Measurements from ENCODE around the gene S100A2. TPM values are rescaled to one million over a fixed set of nuclear protein-coding genes. Genes with fewer than 3 reads are reported as not detected.
A peak's percentile ranks its signal among the peaks of the same experiment; 100 is the strongest.

The S100A2 gene
- polyA plus RNA-seq, 2 of the 4 experiments (the other 2 are of a cell fraction) = 5.1 to 15.9 TPM

DNA sequence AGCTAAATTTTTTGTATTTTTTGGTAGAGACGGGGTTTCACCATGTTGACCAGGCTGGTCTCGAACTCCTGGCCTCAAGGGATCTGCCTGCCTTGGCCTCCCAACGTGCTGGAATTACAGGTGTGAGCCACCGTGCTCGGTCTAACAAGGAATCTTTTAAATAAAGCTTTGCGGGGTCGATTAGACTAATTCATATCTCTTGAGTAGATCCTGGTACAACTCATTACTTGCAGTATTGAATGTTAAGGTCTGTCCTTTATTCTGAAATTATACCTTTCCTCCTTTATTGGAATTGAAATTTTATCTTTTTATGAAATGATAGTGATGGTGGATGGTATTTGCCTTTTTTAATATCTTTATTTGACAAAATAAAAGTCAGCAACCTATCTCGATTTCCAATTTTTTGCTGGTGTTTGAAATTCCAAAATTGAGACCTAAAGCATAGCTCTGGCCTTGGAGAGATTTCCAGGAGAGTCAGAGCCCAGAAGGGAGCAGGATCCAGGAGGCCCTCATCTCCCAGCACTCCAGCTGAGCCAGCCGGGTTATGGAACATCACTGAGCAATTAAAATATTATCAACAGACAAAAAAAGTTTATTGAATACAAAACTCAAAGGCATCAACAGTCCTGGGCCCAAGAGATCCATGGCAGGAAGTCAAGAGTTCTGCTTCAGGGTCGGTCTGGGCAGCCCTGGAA, 4.7 kb downstream of the S100A2 start:
- ChIA-PET POLR2A (interaction anchor here (1.3 to 1.6 kb wide), 2 partner anchors 15 to 25 kb away, joined by 5 to 6 read pairs; partner anchors contain the start of genes S100A4 and S100A6), CTCF (interaction anchor here (0.9 to 8.3 kb wide), 7 partner anchors 11 to 209 kb away, joined by 3 to 141 read pairs (median 13); partner anchors contain the start of genes S100A13, S100A3, S100A4 and S100A5)
- H3K4me3 ChIP-seq = no peak overlapping the region
- WGBS (ENCODE audit: missing lambda C conversion rate) = 77% methylated on average over 10 of the region's 10 CpGs
- H3K9me3 ChIP-seq = 0 out of 3 replicates have a peak, but pooled peaks cover 4% of the 10 kb centered on the region
- H3K4me1 ChIP-seq = peaks cover 32% of the 10 kb centered on the region
- DNase-seq (ENCODE audit: low read depth in 1 of 2, low spot score in 1 of 2) (no peak), FAIRE-seq (no peak), ATAC-seq (no peak)
- no peak overlapping the region for H3K4me2 ChIP-seq
- TF ChIP-seq, protein P1, sequence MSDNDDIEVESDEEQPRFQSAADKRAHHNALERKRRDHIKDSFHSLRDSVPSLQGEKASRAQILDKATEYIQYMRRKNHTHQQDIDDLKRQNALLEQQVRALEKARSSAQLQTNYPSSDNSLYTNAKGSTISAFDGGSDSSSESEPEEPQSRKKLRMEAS (IDR thresholded peaks at IDR 0.05) = no peak
- TF ChIP-seq RNF2 (IDR thresholded peaks at IDR 0.05; ENCODE audit: borderline replicate concordance, low read depth) (no peak), SREBF2 (IDR thresholded peaks at IDR 0.05) (no peak), ZFP36 (IDR thresholded peaks at IDR 0.05; ENCODE audit: borderline replicate concordance, partially characterized antibody) (no peak), HDAC2 (IDR thresholded peaks at IDR 0.05) (no peak), TFCP2L1 (CRISPR knock-in tag; IDR thresholded peaks at IDR 0.05) (no peak), NFE2L2 (conservative IDR thresholded peaks at IDR 0.05; ENCODE audit: low read length) (no peak), RAD21 (conservative IDR thresholded peaks at IDR 0.05 in 1 of 2, IDR thresholded peaks at IDR 0.05 in 1 of 2) (no peak), JUN (IDR thresholded peaks at IDR 0.05) (no peak), FOSL2 (IDR thresholded peaks at IDR 0.05) (no peak), FOSL2 (CRISPR knock-in tag; IDR thresholded peaks at IDR 0.05) (no peak), HOXB13 (CRISPR knock-in tag; IDR thresholded peaks at IDR 0.05; ENCODE audit: low read depth) (no peak), EHF (CRISPR knock-in tag; IDR thresholded peaks at IDR 0.05) (no peak), CBX2 (IDR thresholded peaks at IDR 0.05; ENCODE audit: borderline replicate concordance, low read depth) (no peak), HOXA7 (CRISPR knock-in tag; IDR thresholded peaks at IDR 0.05) (no peak)
- TF ChIP-seq, protein P2, sequence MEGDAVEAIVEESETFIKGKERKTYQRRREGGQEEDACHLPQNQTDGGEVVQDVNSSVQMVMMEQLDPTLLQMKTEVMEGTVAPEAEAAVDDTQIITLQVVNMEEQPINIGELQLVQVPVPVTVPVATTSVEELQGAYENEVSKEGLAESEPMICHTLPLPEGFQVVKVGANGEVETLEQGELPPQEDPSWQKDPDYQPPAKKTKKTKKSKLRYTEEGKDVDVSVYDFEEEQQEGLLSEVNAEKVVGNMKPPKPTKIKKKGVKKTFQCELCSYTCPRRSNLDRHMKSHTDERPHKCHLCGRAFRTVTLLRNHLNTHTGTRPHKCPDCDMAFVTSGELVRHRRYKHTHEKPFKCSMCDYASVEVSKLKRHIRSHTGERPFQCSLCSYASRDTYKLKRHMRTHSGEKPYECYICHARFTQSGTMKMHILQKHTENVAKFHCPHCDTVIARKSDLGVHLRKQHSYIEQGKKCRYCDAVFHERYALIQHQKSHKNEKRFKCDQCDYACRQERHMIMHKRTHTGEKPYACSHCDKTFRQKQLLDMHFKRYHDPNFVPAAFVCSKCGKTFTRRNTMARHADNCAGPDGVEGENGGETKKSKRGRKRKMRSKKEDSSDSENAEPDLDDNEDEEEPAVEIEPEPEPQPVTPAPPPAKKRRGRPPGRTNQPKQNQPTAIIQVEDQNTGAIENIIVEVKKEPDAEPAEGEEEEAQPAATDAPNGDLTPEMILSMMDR (IDR thresholded peaks at IDR 0.05) = no peak
- TF ChIP-seq, protein P3, sequence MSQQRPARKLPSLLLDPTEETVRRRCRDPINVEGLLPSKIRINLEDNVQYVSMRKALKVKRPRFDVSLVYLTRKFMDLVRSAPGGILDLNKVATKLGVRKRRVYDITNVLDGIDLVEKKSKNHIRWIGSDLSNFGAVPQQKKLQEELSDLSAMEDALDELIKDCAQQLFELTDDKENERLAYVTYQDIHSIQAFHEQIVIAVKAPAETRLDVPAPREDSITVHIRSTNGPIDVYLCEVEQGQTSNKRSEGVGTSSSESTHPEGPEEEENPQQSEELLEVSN (IDR thresholded peaks at IDR 0.05; ENCODE audit: borderline replicate concordance, low read depth) = no peak
- TF ChIP-seq, protein P4, sequence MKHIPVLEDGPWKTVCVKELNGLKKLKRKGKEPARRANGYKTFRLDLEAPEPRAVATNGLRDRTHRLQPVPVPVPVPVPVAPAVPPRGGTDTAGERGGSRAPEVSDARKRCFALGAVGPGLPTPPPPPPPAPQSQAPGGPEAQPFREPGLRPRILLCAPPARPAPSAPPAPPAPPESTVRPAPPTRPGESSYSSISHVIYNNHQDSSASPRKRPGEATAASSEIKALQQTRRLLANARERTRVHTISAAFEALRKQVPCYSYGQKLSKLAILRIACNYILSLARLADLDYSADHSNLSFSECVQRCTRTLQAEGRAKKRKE (CRISPR knock-in tag; IDR thresholded peaks at IDR 0.05; ENCODE audit: low read depth) = no peak
- H3K27ac ChIP-seq = peak overlapping the region in 1 of 2 experiments; percentile 35; a peak in 1 of 6 replicates

DNA sequence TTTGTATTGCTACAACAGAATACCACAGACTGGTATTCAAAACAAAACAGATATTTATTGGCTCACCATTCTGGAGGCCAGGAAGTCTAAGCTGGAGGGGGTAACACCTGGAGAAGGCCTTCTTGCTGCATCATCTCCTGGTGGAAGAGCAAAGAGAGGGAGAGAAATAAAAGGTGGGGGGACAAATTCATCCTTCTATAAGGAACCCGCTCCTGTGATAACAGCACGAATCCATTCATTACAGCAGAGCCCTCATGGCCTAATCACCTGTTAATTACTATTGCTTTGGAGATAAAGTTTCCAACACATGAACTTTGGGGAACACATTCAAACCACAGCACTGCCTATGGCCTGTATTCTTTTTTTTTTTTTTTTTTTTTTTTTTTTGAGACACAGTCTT, 5.4 kb downstream of the S100A2 start:
- 0 out of 3 replicates have a peak, but pooled peaks cover 4% of the 10 kb centered on the region for H3K9me3 ChIP-seq
- no peak for TF ChIP-seq TP53 (CRISPR knock-in tag; IDR thresholded peaks at IDR 0.05)
- TF ChIP-seq NPAS2 (CRISPR knock-in tag; IDR thresholded peaks at IDR 0.05; ENCODE audit: borderline replicate concordance) = no peak
- TF ChIP-seq EHF (CRISPR knock-in tag; IDR thresholded peaks at IDR 0.05) = no peak
- TF ChIP-seq MAZ (IDR thresholded peaks at IDR 0.05; ENCODE audit: borderline replicate concordance, low read depth, low read length) = no peak
- TF ChIP-seq, protein P3 (IDR thresholded peaks at IDR 0.05; ENCODE audit: borderline replicate concordance, low read depth) = no peak
- TF ChIP-seq MYC (IDR thresholded peaks at IDR 0.05; ENCODE audit: borderline replicate concordance, low read length) = no peak
- TF ChIP-seq, protein P2 (IDR thresholded peaks at IDR 0.05) = no peak
- no peak overlapping the region for H3K27ac ChIP-seq
- ChIA-PET POLR2A (interaction anchor here (1.3 to 1.6 kb wide), 2 partner anchors 15 to 25 kb away, joined by 5 to 6 read pairs; partner anchors contain the start of genes S100A4 and S100A6), CTCF (interaction anchor here (1.2 to 8.3 kb wide), 7 partner anchors 8 to 209 kb away, joined by 3 to 141 read pairs (median 4); partner anchors contain the start of genes S100A13, S100A3, S100A4 and S100A5)
- no peak overlapping the region for H3K4me3 ChIP-seq
- ATAC-seq = no peak
- DNase-seq (ENCODE audit: low read depth in 1 of 2, low spot score in 1 of 2) = no peak
- FAIRE-seq = no peak
- no peak overlapping the region for H3K4me2 ChIP-seq
- WGBS (ENCODE audit: missing lambda C conversion rate) = 96% methylated on average over 2 of the region's 2 CpGs
- H3K4me1 ChIP-seq = peaks cover 25% of the 10 kb centered on the region

Measured in A549 (cell line).